Measurements from ENCODE around the gene NOTCH2NLA.
"Not testable (repeated sequence)": the region's sequence is repeated elsewhere in the genome, so short reads cannot be mapped to it uniquely, and the experiment has no call there.

Gene NOTCH2NLA

DNA sequence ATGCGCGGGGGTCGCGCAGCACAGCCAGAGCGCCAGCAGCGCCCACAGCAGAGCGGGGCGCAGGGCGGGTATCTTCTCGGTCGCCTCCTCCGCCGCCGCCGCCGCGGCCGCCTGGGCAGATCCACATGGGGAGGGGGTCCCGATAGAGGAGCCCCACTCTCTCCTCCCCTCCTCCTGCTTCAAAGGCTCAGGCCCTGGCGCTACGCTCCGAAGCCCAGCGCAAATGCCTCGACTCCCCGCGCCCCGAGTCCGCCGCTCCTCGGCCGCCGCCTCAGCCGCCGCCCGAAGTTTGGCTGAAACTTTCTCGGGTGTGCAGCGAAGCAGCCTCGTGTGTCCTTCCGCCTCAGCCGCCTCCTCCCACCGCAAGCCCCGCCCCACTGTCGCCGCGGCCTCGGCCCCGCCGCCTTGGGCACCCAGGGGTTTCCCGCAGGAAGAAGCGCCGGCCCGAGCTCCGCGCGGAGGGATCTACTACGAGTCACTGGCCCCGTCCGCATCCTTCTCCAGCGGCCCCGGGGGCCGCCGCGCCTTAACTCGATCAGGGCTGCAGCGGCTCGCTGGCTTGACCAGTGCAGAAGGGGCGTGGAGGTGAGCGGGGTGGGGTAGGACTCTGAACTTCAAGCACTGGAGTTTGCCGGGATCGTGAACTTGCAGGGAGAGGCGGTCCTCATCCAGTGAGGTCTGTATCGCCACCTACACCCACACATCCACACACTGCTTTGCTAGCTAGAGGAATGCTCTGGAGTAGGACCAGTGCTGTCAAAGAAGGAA is at the start of gene NOTCH2NLA:
Gene NOTCH2NLA (minus strand): TSS at position 312 of the 768 bp plus-strand sequence. CDS start 39,684 bp downstream, outside the sequence.
- peak in 1 of 2 donors; percentile 1 for DNase-seq (ENCODE audit: low read depth in 2 of 2)

DNA sequence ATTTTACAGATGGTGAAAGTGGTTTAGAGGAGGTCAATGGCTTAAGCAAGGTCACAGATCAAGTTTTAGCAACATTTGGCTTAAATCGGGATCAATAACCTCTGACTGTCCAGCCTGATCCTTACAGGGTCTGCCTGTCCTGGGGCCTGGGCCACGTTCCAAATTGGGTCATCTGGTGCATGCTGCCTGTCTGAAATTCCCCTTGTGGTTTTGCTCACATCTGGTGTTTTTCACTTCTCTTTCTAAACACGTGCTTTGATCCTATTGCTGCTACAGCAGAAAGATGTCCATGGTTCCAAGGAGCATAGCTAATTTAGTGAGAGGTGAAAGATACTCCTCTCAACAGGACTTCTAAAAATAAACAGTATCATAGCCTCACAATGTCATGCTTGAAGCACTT is 49.5 kb upstream of the NOTCH2NLA start:
- not testable (repeated sequence) for DNase-seq (ENCODE audit: low read depth in 2 of 2)

GRCh38 chr1:146277087-146277486 is 48.3 kb upstream of the NOTCH2NLA start:
- DNase-seq (ENCODE audit: low read depth in 2 of 2): not testable (repeated sequence)

GRCh38 chr1:146274083-146274482 is 45.3 kb upstream of the NOTCH2NLA start:
- DNase-seq (ENCODE audit: low read depth in 2 of 2): not testable (repeated sequence)

- DNase-seq (ENCODE audit: low read depth in 2 of 2): not testable (repeated sequence)
These were observed 44.4 kb upstream of the NOTCH2NLA start for GRCh38 chr1:146273194-146273593.

DNA sequence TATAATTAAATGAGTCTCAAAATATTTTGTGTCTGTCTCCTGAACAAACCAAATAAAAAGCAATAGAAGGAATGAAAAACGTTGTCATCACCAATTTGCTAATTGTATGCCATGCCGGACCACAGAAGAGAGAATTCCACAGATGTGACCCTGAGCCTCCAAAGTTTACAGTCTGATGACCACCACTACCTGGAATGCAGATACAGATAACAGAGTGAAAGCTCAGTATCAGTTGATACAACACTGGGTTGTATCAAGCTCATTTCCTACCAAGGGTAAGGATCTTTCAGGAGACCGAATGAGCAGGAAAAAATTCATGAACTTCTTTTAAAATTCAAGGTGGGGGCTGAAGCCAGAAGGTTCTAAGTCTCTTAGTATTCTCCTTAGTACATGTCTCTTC is 43.9 kb upstream of the NOTCH2NLA start:
- not testable (repeated sequence) for DNase-seq (ENCODE audit: low read depth in 2 of 2)

DNA sequence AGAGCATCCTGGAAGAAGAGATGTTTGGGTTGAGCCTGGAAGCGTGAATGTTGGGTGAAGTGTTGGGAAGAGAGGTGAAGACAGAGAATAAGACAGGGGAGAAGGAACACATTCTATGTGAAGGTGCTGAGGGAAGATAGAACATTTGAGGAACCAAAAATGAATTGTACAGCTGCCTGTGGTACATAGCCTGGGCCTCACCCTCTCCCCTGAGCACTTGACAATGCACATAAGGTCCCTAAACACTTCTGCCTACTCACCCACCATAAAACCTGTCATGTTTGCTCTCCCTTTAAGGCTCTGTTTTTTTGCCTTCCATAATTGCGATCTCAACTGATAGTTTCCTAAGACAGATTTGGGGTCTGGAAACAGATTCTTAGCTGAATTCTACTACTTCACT is 43.2 kb upstream of the NOTCH2NLA start:
- DNase-seq (ENCODE audit: low read depth in 2 of 2): not testable (repeated sequence)

- not testable (repeated sequence) for DNase-seq (ENCODE audit: low read depth in 2 of 2)
These were observed 41.3 kb upstream of the NOTCH2NLA start for GRCh38 chr1:146270129-146270528.

DNA sequence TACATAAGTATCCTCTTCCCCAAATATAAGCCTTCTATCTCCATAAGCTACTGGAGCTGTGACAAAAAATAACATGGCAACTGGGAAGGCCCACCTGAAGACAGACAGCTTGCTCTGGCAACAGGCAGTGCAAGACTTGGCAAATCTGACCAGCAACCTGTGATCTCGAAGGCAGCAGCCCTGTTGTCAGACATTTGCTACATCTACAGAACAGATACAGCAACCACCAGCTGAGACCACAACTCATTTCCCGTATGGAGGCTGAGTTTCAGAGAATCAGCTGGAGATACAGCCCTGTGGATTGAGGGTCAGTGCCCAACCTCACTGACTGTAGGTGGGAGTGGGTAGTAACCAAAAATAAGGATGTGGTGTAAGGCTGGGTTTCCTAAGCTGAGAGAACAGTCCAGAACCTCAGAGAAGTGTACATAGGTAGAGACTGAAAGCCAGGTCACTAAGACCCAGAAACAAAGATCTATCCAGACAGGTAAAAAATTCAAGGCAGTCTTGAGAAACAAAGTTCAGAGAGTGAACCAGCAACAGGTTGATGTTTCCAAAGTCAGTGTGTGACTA is 37.4 kb upstream of the NOTCH2NLA start:
- DNase-seq (ENCODE audit: low read depth in 2 of 2): not testable (repeated sequence)

- not testable (repeated sequence) for DNase-seq (ENCODE audit: low read depth in 2 of 2)
These were observed 35.9 kb upstream of the NOTCH2NLA start for GRCh38 chr1:146264761-146265160.

GRCh38 chr1:146260006-146260730 is 31.3 kb upstream of the NOTCH2NLA start:
- not testable (repeated sequence) for DNase-seq (ENCODE audit: low read depth in 2 of 2)

- DNase-seq (ENCODE audit: low read depth in 2 of 2): not testable (repeated sequence)
These were observed 29.3 kb upstream of the NOTCH2NLA start for GRCh38 chr1:146257992-146258552.

- DNase-seq (ENCODE audit: low read depth in 2 of 2): not testable (repeated sequence)
These were observed 25.9 kb upstream of the NOTCH2NLA start for GRCh38 chr1:146254569-146255197.

GRCh38 chr1:146253249-146253855 is 24.5 kb upstream of the NOTCH2NLA start:
- DNase-seq (ENCODE audit: low read depth in 2 of 2): not testable (repeated sequence)

DNA sequence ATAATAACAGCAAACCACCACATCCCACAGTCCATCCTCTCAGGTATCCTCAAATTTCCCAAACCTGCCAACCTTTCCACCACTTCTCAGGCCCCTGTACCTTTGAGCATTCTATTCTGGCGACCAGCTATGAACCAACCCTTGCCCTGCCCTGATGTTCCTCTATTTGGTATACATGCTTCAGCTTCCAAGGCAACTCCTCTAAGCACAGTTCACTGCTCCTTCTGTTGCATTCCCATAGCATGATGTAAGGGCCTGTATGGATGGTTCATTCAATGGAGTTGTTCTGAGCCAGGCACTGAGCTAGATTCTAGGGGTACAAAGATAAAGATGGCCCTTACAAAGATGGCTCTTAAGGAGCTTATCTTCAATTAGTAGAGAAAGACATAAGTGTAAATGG is 22.7 kb upstream of the NOTCH2NLA start:
- not testable (repeated sequence) for DNase-seq (ENCODE audit: low read depth in 2 of 2)

GRCh38 chr1:146248643-146249042 is 19.8 kb upstream of the NOTCH2NLA start:
- DNase-seq (ENCODE audit: low read depth in 2 of 2): not testable (repeated sequence)

DNA sequence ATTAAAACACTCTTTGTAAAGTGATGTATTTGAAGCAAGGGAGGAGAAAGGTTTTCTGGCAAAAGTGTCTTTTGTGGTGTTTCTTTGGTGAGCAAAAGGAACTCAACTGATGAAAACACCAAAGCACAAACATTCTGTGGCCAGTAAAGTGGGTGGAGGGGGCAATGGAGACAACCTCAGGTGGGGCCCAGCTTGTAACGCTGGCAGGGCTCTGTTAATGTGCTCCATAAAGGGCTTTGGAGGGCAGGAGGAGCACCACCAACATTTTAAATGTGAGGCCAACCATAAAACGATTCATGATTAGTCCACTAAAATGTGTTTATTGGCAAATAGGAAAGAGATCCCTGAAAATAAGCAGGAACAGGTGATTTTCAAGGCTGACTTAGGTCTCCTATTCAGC is 7.8 kb upstream of the NOTCH2NLA start:
- DNase-seq (ENCODE audit: low read depth in 2 of 2): not testable (repeated sequence)

DNA sequence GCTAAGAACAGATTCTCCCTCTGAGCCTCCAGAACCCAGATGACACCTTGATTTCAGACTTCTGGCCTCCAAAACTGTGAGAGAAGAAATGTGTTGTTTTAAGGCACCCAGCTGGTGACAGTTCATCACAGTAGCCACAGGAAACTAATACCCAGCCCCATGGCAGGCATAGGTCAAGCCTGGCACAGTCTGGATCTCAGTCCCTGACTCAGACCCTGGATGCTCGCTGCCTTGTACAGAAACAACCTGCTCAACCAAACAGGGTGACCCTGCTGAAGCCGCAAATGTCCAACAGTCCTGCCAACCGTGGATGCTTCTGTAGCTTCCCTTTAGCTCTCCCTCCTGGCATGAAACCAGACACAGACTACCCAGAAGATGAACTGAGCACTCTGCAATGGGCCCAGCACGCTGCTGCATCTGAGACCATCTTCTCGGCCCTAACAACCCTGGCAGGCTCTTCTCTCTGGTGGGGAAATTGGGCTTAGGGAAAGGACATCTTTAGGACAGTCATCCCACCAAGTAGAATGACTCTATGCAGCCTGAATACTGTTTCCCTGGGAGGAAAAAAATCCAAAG is 7.3 kb upstream of the NOTCH2NLA start:
- not testable (repeated sequence) for DNase-seq (ENCODE audit: low read depth in 2 of 2)

GRCh38 chr1:146228144-146228682 is 608 bp downstream of the NOTCH2NLA start:
- not testable (repeated sequence) for DNase-seq (ENCODE audit: low read depth in 2 of 2)

DNA sequence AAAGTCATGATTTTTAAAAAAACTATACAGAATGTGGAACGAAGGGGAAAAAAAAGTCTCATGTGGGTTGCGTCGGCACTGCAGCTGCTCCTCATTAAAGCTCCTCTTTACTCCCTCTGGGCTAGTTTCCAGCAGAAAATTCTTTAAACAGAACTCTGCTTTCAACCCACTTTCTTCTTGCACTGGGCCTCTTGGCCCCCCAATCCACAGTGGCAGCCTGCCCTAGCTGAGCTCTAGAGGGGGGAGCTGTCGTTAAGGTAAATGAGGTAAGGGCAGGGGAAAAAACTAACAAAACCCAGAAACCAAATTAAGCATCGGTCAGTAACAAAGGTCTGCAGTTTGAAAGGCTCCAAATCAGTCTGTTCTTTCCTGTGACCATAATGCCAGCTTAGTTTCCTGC is 54.3 kb downstream of the NOTCH2NLA start:
- not testable (repeated sequence) for DNase-seq (ENCODE audit: low read depth in 2 of 2)

Data from stimulated activated CD8-positive, alpha-beta memory T cell treated with anti-CD3 and anti-CD28 coated beads, Interleukin-2, amount 100 ng/mL, for 1 hour (primary cell).